GM21367 (cell line): ENCODE measurements around the gene HS6ST3.
"Not testable (repeated sequence)": the region's sequence is repeated elsewhere in the genome, so short reads cannot be mapped to it uniquely, and the experiment has no call there.

Experiments
- ATAC-seq: cut with Tn5 transposase; IDR thresholded peaks from one replicate; pipeline ENCODE4 v1.9.1; 2021; ENCODE audit not compliant: unreplicated experiment

Gene HS6ST3

DNA sequence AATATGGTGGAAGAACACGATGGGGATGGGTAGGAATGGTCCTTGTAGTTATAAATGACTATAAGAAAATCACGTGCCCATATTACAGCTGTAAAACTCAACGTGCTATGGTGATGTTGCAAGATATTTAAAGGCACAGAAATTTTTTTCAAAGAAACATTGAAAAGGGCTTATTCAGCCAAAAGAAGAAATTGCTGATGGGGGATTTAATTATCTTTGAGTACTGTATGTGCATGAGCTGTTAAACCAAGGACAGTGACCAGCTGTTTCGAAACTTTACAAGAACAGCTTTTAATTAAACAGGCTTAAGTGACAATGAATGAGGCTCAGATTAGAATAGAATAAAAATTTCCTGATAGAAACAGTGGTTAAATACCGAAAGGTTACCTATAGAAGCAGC is 339.0 kb downstream of the HS6ST3 start:
- no peak for ATAC-seq

GRCh38 chr13:96431044-96431581 is 341.2 kb downstream of the HS6ST3 start:
- ATAC-seq: no peak

DNA sequence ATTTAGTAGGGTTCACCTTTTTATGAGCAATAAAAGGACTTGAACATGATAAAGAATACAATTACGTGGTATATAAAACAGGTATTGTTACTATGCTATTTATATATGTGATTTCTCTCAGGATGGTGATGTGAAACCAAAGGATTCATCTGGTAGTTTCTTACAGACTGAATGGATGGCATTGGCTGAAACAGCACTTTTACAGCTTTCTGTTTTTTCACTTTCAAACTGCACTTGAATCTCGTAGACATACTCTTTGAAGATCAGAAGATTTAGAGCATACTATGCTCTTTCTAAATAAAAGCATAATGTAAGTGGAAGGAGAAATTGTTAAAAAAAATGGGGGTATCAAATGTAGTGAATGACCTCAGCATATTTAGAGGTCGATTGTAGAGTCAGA is 354.8 kb downstream of the HS6ST3 start:
- ATAC-seq: no peak

DNA sequence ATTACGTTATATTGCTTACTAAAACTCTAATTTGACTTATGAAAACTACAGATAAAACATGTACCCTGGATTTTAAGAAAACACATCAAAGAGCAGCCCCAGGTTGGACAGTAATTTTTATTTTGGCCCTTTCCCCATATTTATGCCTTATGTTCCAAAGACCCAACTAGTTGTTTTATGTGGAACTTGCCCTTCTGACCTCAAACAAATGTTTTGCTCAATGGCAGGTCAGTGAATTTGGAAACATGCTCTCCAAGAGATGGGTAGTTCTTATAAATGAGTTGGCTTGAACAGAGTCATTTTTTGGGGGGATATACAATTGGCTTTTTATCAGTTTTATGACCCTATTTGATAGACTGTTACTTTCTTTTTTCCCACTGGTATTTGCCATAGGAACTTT is 360.0 kb downstream of the HS6ST3 start:
- no peak for ATAC-seq

DNA sequence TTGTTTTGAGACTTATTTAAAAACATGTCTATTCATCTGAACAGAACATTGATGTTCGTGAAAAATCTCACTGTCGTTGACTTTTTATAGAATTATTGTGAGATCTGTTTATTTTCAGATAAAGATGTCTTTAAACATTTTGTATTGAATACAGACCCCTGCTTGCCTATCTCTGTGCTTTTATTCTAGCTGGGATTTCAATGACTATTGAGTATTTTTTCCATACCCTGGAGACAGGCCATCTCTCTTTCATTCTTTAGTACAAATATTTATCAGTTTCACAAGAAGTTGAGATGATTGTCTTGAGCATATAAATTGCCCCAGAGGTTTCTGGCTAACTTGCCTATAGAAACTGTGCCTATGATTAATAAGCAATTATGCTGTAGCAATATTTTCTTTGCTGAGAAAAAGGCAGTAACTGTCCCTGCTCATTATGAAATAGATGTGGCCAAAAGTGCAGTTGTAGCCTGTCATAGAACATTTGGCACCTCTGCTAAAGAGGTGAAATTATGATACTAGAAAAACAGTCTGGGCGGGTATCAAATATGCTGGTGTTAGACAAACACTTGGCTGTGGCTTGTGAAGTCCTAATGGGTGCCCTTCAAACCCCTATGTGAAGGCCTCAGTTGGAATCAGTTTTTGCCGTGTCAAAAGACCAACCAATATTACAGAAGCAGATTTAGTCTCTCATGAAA is 360.6 kb downstream of the HS6ST3 start:
- no peak for ATAC-seq

- no peak for ATAC-seq
Measured at GRCh38 chr13:96454466-96454865, 364.6 kb downstream of the HS6ST3 start.

- no peak for ATAC-seq
Measured at GRCh38 chr13:96460609-96461008, 370.7 kb downstream of the HS6ST3 start.

GRCh38 chr13:96473526-96474180 is 383.7 kb downstream of the HS6ST3 start:
- ATAC-seq: no peak

- no peak for ATAC-seq
Measured at GRCh38 chr13:96474181-96474557, 384.3 kb downstream of the HS6ST3 start.

DNA sequence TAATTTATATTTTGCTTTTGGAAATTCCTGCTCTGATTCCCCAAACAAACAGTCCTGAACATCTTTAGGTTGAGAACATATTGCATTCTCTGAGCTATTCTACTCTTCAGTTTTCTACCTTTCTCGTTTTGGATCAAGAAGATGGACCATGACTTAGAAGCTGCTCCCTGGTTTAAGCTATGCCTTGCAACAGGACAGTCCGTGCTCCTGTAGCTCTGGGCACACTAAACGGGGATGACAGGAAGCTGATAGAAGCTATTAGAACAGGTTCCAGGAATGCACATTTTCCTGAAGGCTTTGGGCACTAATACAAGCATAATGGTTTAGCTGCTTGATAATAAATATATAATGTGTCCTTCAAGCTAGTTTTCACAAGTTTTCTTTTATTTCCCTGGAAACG is 385.2 kb downstream of the HS6ST3 start:
- ATAC-seq: no peak

DNA sequence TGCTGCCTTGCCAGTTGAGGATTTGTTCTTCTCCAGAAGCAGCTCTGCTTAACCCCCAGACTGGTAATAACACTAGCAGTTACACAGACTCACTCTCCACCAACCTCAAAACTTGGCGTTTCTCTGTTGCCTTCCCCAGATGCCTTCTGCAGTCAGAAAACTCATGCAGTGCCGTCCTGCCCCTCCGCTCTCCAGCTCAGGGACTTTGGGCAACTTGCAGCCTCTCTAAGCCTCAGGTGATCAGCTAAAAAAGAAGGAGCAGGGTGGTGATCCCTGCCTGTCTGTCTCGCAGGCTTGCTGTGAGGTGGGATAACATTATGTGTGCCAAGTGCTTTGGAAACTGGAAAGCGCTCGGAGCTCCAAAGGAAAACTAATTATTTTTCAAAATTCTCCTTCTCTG is 391.6 kb downstream of the HS6ST3 start:
- no peak for ATAC-seq

DNA sequence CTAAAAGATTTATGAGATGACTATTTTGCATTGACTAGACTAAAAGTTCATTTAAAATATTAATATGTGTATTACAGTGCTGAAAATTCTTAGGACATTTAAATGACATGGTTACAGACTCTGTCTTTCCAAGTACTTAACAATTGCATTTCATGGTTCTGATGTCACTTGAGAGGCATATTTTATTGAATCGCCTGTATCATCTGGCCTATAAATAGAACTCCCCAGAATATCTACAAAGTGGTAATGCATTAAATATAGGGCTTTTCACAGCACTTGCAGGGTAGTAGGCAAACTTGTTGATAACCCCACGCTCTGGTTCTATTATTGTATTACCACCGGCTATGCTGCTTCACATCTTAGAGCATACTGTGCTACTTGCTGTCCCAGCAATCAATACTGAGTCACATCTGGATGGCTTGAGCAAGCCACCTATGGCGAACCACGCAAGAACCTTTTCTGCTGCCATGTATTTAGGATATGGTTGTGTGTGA is 400.6 kb downstream of the HS6ST3 start:
- ATAC-seq: no peak

GRCh38 chr13:96491103-96491502 is 401.2 kb downstream of the HS6ST3 start:
- ATAC-seq: no peak

DNA sequence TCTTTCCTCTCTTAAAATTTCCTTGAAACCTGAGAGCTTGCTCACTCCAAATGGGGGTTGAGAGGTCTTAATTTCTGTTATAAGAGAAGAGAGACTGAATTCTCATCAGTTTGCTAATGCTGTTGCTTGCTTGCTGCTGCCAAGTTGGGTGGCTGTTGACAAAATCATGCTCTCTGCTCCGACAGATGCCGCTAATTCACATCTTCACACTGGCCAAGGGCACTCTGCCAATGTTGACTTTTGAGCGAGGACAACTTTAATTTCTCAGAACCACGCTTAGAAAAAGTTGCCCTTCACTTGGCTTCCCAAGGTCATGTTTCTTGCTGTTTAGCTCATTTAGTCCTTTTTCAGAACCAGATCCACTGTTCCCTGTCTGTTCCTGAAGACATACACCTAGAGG is 402.9 kb downstream of the HS6ST3 start:
- ATAC-seq: no peak

DNA sequence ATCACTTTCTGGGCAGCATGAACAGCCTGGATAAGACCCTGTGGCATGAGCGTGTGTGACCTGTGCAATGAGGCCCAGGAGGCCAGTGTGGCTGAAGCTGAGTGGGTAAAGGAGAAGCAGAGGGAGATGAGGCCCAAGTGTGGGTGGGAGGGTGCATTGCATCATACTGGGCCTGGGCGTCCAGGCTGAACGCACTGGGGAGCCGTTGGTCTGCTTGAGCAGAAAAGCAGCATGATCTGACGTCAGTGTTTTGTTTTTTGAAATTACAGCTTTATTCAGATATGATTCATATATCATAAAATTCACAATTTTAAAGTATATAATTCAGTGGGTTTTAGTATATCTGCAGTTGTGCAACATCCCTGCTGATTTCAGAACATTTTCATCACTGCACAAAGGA is 409.7 kb downstream of the HS6ST3 start:
- ATAC-seq: no peak

GRCh38 chr13:96500953-96501352 is 411.0 kb downstream of the HS6ST3 start:
- ATAC-seq: no peak

DNA sequence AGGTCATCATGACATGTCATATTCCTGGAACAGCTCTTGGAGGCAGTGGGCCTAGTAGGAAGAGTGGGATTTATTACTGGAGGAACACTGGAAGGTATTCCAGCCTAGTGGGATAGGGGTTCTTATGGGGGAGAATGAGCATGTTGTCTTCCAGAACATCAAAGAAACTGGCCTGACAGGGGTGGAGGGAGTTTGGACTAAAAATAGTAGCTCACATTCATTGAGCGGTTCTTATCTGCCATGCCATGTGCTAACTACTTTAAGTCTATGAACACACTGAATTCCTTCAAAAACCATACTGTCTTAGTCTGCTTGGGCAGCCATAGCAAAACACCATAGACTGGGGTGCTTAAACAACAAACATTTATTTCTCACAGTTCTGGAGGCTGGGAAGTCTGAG is 413.6 kb downstream of the HS6ST3 start:
- no peak for ATAC-seq

DNA sequence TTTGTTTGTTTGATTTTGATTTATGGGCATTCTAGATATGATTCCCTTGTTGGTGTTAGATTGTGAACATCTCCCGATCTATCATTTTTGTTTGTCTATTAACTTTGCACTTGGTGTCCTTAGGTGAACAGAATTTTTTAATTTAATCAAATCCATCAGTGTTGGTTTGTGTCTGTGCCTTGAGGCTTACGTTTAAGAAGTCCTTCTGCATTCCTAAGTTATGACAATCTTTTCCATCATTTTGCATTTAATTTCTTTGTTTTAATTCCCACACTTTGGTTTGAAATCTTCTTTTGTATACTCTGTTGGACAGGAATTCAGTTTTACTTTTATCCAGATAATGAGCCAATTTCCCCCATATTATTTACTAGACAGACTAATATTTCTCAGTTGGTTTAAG is 421.7 kb downstream of the HS6ST3 start:
- ATAC-seq: no peak

DNA sequence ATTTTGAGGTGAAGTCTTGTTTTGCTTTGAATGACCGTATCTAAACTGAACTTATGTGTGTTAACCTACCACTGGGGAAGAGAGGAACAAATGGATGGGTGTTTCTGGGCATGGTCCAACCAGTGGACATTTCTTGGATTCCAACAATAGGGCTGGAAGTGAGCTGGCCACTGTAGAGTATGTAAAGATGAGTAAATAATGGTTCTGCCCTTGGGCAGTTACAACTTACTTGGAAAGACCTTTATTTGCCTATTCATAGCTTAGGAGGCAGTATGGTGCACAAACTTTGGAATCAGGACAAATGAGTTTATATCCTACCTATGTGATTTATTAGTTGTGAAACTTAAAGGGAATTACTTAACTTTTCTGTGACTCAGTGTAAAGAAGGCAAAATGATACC is 429.5 kb downstream of the HS6ST3 start:
- ATAC-seq: no peak

GRCh38 chr13:96524398-96525020 is 434.6 kb downstream of the HS6ST3 start:
- not testable (repeated sequence) for ATAC-seq

DNA sequence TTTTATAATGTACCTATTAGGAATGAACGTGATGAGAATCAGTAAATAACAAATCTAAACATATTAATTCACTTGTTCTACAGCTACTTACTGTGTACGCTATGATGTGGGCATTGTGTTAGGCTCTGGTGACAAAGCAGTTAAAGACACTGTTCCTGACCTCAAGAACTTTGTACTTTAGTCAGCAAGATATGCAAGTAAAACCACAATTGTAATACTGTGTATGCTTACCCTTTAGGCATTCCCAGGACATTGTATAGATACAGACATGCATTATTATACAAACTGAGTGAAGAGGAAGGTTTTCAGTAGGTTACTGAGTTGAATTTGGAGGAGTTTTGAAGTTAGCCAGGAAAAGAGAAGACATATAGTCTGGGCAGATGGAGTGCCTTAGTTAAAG is 435.8 kb downstream of the HS6ST3 start:
- ATAC-seq: no peak

DNA sequence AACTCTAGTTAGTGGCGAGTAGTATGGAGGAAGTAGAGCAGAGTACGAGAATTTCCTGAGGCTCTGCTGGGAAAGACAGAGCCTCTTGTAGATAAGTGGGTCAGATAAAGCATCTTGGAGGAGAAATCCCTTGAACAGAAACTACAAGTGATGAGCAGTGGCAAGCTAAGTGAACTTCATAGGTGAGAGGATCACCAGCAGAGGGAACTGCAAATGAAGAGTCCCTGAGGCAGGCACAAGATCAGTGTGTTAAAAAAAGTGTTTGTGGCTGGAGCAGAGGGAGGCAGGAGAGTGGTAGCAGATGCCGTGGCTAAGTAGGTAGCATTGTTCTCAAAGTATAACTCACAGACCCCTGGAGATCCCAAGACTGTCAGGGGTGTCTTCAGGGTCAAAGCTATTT is 437.6 kb downstream of the HS6ST3 start:
- ATAC-seq: no peak
